Astrocyte of the cerebellum (primary cell): ENCODE results near the gene PHKG2.

Experiments used
- DNase-seq: peaks from one replicate; pipeline ENCODE4 v3.0.0-alpha.2; 2011; ENCODE audit warnings: low read depth
- H3K4me3 ChIP-seq: 2 replicates; pipeline ENCODE4 v1.5.1; 2011; ENCODE audit warnings: mild to moderate bottlenecking, low read depth, low read length, moderate library complexity
- CTCF ChIP-seq: IDR thresholded peaks from 2 replicates; pipeline ENCODE4 v1.5.1; 2012; ENCODE audit warnings: low read length, low read depth, moderate library complexity, mild to moderate bottlenecking; ENCODE audit errors: missing control alignments
- in situ Hi-C: cut with HindIII; loops from 2 replicates; pipeline ENCODE4 v1.10.0; 2017; ENCODE audit warnings: low sequenced_read_pairs

PHKG2 gene

DNA sequence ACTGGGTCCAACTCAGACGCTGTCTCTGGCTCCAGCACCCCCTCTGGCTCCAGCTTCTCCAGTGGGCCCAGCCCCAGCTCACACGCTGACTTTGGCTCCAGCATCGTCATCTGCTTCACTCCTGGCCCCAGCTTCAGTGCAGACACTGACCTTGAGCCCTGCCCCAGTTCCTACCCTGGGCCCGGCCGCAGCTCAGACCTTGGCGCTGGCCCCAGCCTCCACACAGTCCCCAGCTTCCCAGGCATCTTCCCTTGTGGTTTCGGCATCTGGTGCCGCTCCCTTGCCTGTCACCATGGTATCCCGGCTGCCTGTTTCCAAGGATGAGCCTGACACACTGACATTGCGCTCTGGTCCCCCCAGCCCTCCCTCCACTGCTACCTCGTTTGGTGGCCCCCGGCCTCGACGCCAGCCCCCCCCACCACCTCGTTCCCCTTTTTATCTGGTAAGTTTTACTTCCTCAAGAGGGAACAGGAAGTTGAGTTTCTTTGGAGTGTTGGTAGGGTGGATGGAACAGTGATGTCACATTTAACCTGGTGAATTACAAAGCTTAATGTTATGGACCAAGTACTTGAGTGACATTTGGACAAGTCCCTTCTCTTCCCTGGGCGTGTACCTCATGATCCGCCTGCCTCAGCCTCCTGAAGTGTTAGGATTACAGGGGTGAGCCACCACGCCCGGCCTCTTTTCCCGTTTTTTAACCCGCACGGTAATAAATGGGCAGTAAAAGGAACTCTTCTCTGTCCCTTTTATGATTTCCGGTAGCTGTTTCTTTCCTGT, 23.4 kb upstream of the PHKG2 start:
- no peak for TF ChIP-seq CTCF
- H3K4me3 ChIP-seq, result no peak overlapping the region
- in situ Hi-C loops, result no loop called here
- no peak for DNase-seq

- DNase-seq, result no peak
- in situ Hi-C loops, result no loop called here
- TF ChIP-seq CTCF, result no peak
- H3K4me3 ChIP-seq, result no peak overlapping the region
These were observed 22.8 kb upstream of the PHKG2 start for GRCh38 chr16:30725418-30725792.

GRCh38 chr16:30728321-30728720, 19.9 kb upstream of the PHKG2 start:
- DNase-seq, result no peak
- no peak overlapping the region for H3K4me3 ChIP-seq
- TF ChIP-seq CTCF, result no peak
- in situ Hi-C loops, result no loop called here

- in situ Hi-C loops, result no loop called here
- TF ChIP-seq CTCF, result no peak
- no peak overlapping the region for H3K4me3 ChIP-seq
- DNase-seq, result no peak
These were observed 19.1 kb upstream of the PHKG2 start for GRCh38 chr16:30728899-30729672.

GRCh38 chr16:30731411-30731810, 16.8 kb upstream of the PHKG2 start:
- DNase-seq, result no peak
- H3K4me3 ChIP-seq, result no peak overlapping the region
- TF ChIP-seq CTCF, result no peak
- in situ Hi-C loops, result no loop called here

GRCh38 chr16:30736995-30737793, 11.0 kb upstream of the PHKG2 start:
- no peak for DNase-seq
- TF ChIP-seq CTCF, result no peak
- in situ Hi-C loops, result no loop called here
- H3K4me3 ChIP-seq, result no peak overlapping the region
